NCI-H2196 treated with DMSO at 0.1 percent for 48 hours (cell line): ENCODE measurements around the gene CTNNA2.

Source experiments
- DNase-seq: peaks from one replicate; lab custom pipeline; 2025; ENCODE audit not compliant: unreplicated experiment; lab: John Stamatoyannopoulos, UW

The CTNNA2 gene

GRCh38 chr2:79849241-79849640 lies 336.4 kb downstream of the CTNNA2 start:
- DNase-seq, result no peak

- no peak for DNase-seq
These were observed 337.1 kb downstream of the CTNNA2 start for GRCh38 chr2:79849949-79850348.

- DNase-seq, result no peak
These were observed 338.1 kb downstream of the CTNNA2 start for GRCh38 chr2:79850912-79851311.

GRCh38 chr2:79855264-79856006 lies 342.6 kb downstream of the CTNNA2 start:
- no peak for DNase-seq

- DNase-seq, result no peak
These were observed 345.0 kb downstream of the CTNNA2 start for GRCh38 chr2:79857888-79858287.

GRCh38 chr2:79860228-79861058 lies 347.6 kb downstream of the CTNNA2 start:
- no peak for DNase-seq

GRCh38 chr2:79861059-79861374 lies 348.2 kb downstream of the CTNNA2 start:
- DNase-seq, result no peak

GRCh38 chr2:79862756-79863155 lies 349.9 kb downstream of the CTNNA2 start:
- DNase-seq, result no peak

- DNase-seq, result no peak
These were observed 359.8 kb downstream of the CTNNA2 start for GRCh38 chr2:79872656-79873055.

GRCh38 chr2:79874015-79874414 lies 361.2 kb downstream of the CTNNA2 start:
- no peak for DNase-seq

- DNase-seq, result no peak
These were observed 363.6 kb downstream of the CTNNA2 start for GRCh38 chr2:79876430-79876829.

GRCh38 chr2:79882548-79882947 lies 369.7 kb downstream of the CTNNA2 start:
- no peak for DNase-seq

- peak; percentile 5 for DNase-seq
These were observed 375.0 kb downstream of the CTNNA2 start for GRCh38 chr2:79887747-79888374.

GRCh38 chr2:79892123-79892522 lies 379.3 kb downstream of the CTNNA2 start:
- no peak for DNase-seq

- DNase-seq, result no peak
These were observed 386.3 kb downstream of the CTNNA2 start for GRCh38 chr2:79899196-79899595.

- no peak for DNase-seq
These were observed 388.3 kb downstream of the CTNNA2 start for GRCh38 chr2:79901161-79901560.

GRCh38 chr2:79903222-79904000 lies 390.6 kb downstream of the CTNNA2 start:
- DNase-seq, result no peak

- no peak for DNase-seq
These were observed 393.5 kb downstream of the CTNNA2 start for GRCh38 chr2:79906139-79906890.

GRCh38 chr2:79909521-79909920 lies 396.7 kb downstream of the CTNNA2 start:
- DNase-seq, result no peak

GRCh38 chr2:79910643-79911042 lies 397.8 kb downstream of the CTNNA2 start:
- DNase-seq, result no peak

- no peak for DNase-seq
These were observed 402.6 kb downstream of the CTNNA2 start for GRCh38 chr2:79915455-79915854.
